Karpas-422 (cell line): ENCODE results near the gene DNAJB6. TPM values are rescaled to one million over a fixed set of nuclear protein-coding genes. Genes with fewer than 3 reads are reported as not detected.

Experiments used
- DNase-seq: peaks from one replicate; pipeline ENCODE4 v3.0.0-alpha.2; 2015
- H2AFZ ChIP-seq: fragments of 200-600 bp; sonication (generic); 2 replicates; pipeline ENCODE4 v1.6.1; 2014; ENCODE audit warnings: antibody characterized with exemption, low read length, mixed read lengths
- H3K27ac ChIP-seq: fragments of 200-600 bp; sonication (generic); 2 replicates; pipeline ENCODE4 v1.5.1; 2014; ENCODE audit warnings: mild to moderate bottlenecking, low read length, moderate library complexity
- H3K27me3 ChIP-seq: fragments of 200-600 bp; sonication (generic); 2 replicates; pipeline ENCODE4 v1.6.1; 2014; ENCODE audit warnings: low read length, mixed read lengths
- H3K36me3 ChIP-seq: fragments of 200-600 bp; sonication (generic); 2 replicates; pipeline ENCODE4 v1.6.1; 2014; ENCODE audit warnings: low read length, mixed read lengths; ENCODE audit not compliant: insufficient read depth
- H3K4me1 ChIP-seq: fragments of 200-600 bp; sonication (generic); 2 replicates; pipeline ENCODE4 v1.6.1; 2014; ENCODE audit warnings: mild to moderate bottlenecking, low read length, mixed read lengths
- H3K4me2 ChIP-seq: fragments of 200-600 bp; sonication (generic); 2 replicates; pipeline ENCODE4 v1.6.1; 2014; ENCODE audit warnings: low read length, low read depth, mild to moderate bottlenecking; ENCODE audit not compliant: poor library complexity, severe bottlenecking
- H3K4me3 ChIP-seq: fragments of 200-600 bp; sonication (generic); 2 replicates; pipeline ENCODE4 v1.5.1; 2014; ENCODE audit warnings: mild to moderate bottlenecking, antibody characterized with exemption, low read length, mixed read lengths
- H3K79me2 ChIP-seq: fragments of 200-600 bp; sonication (generic); 2 replicates; pipeline ENCODE4 v1.6.1; 2014; ENCODE audit warnings: mild to moderate bottlenecking, low read length, mixed read lengths
- H3K9ac ChIP-seq: fragments of 200-600 bp; sonication (generic); 2 replicates; pipeline ENCODE4 v1.6.0; 2014; ENCODE audit warnings: low read length
- H3K9me2 ChIP-seq: fragments of 200-600 bp; sonication (generic), shearing (Covaris generic); replicated peaks from 2 replicates; pipeline ENCODE4 v1.6.0; 2014; ENCODE audit warnings: mild to moderate bottlenecking, low read length, moderate library complexity; ENCODE audit not compliant: insufficient read depth
- H3K9me3 ChIP-seq: fragments of 300-700, 200-600 bp; sonication (generic); 2 replicates; pipeline ENCODE4 v1.6.1; 2014; ENCODE audit warnings: low read length, mixed read lengths
- H4K20me1 ChIP-seq: fragments of 200-600 bp; sonication (generic); 2 replicates; pipeline ENCODE4 v1.6.1; 2014; ENCODE audit warnings: mild to moderate bottlenecking, antibody characterized with exemption, low read length, low read depth; ENCODE audit not compliant: insufficient read depth
- total RNA-seq: library from RNA; depleted of rRNA; stranded (reverse); fragments of >200 nt; shearing (Covaris generic); gene quantifications from 2 replicates; pipeline ENCODE4 v1.2.3, GENCODE V29; 2014; ENCODE audit warnings: low replicate concordance

DNAJB6 gene
- total RNA-seq, 1 experiment from 2014 or later, result 54.5 TPM

DNA sequence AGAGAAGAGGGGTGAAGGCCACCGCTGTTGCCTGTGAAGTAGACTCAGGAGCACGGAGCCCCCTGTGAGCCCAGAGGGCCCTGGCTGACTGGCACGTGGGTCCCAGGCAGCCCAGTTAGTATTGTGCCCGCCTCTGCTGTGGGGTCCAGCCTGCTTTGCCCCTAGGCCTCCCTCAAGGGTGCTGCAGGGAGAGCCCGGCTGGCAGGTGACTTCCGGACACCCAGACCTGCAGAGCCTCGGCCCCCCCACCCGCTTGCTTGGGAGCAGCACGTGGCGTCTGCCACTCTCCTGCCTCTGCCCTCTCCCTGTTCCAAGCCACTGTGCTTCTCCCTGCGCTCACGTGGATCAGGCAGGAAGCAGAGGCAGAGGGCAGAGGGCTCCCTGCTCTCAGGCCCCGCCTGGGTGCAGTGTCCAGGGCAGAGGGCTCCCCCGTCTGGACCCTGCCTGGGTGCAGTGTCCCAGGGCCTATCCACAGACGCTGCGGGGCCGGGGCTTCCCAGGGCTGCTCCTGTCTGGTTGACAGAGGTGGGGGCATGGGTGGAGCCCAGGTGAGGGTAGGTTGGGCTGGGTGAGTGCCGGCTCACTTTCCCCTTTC lies 88.4 kb downstream of the DNAJB6 start:
- no peaks in the 10 kb centered on the region for H4K20me1 ChIP-seq
- H3K4me3 ChIP-seq, result no peak overlapping the region
- no peaks in the 10 kb centered on the region for H3K4me1 ChIP-seq
- no peak for DNase-seq
- H3K4me2 ChIP-seq, result no peak overlapping the region
- no peak overlapping the region for H2AFZ ChIP-seq
- H3K27ac ChIP-seq, result no peak overlapping the region
- no peaks in the 10 kb centered on the region for H3K27me3 ChIP-seq
- no peaks in the 10 kb centered on the region for H3K79me2 ChIP-seq
- no peaks in the 10 kb centered on the region for H3K9me3 ChIP-seq
- no peak overlapping the region for H3K9ac ChIP-seq
- H3K9me2 ChIP-seq, result no peaks in the 10 kb centered on the region
- no peaks in the 10 kb centered on the region for H3K36me3 ChIP-seq

DNA sequence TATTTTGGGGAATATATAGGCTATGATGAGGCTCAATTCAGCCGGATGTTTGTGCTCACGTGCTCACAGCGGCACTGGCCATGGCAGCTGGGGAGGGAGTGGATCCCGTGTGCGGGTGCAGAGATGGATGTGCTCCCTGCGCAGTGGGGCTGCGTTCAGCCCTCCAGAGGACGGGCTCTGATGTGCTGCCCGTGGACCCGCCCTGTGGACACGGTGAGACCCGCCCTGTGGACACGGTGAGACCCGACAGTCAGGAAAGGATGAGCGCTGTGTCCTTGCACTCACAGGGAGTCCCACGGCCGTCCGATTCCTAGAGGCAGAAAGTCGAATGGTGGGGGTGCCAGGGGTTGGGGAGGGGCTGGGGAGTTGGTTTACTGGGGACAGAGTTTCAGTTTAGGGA lies 89.0 kb downstream of the DNAJB6 start:
- Histone ChIP-seq H3K27ac (no peak overlapping the region), H3K9me2 (no peaks in the 10 kb centered on the region), H3K9me3 (no peaks in the 10 kb centered on the region), H3K9ac (no peak overlapping the region), H3K4me3 (no peak overlapping the region), H2AFZ (no peak overlapping the region), H3K4me1 (no peaks in the 10 kb centered on the region), H4K20me1 (no peaks in the 10 kb centered on the region), H3K27me3 (no peaks in the 10 kb centered on the region), H3K36me3 (no peaks in the 10 kb centered on the region), H3K79me2 (no peaks in the 10 kb centered on the region), H3K4me2 (no peak overlapping the region)
- no peak for DNase-seq

DNA sequence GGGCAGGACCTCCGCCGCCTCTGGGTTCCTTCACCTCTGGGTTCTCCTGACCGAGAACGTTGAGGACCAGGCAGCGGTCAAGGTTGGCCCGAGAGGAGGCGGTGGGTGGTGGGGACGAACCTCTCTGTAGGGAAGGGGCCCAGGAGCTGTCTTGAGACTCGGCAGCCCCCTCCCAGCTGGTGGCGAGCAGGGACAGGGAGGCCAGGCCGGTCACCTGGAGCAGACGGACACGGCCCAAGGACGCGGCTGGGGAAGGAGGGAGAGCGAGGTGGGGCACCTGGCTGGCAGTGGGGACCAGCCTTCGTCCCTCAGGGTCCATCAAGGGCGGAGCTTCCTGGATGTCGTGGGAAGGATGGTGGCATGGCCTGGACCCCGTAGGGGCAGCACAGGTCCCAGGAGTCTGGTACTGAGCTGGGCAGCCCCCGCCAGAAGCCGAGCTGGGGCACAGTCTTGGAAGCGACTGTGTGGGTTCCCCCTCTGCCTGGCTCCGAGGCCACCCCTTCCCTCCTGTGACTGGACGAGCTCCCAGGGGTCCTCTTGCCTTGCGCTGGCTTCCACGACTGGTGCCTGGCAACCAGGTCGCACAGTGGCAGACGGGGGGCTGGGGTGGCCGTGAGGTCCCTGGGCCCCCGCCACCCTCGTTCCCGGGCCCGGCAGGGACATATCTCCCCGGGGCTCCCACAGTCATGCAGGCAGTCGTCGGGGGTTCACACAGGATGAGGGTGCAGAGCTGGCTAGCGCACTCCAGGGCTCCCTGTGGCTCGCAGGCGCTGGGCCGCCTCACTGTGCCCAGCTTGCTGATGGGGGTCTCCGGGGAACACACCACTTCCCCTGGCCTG lies 89.9 kb downstream of the DNAJB6 start:
- H3K4me2 ChIP-seq, result no peak overlapping the region

DNA sequence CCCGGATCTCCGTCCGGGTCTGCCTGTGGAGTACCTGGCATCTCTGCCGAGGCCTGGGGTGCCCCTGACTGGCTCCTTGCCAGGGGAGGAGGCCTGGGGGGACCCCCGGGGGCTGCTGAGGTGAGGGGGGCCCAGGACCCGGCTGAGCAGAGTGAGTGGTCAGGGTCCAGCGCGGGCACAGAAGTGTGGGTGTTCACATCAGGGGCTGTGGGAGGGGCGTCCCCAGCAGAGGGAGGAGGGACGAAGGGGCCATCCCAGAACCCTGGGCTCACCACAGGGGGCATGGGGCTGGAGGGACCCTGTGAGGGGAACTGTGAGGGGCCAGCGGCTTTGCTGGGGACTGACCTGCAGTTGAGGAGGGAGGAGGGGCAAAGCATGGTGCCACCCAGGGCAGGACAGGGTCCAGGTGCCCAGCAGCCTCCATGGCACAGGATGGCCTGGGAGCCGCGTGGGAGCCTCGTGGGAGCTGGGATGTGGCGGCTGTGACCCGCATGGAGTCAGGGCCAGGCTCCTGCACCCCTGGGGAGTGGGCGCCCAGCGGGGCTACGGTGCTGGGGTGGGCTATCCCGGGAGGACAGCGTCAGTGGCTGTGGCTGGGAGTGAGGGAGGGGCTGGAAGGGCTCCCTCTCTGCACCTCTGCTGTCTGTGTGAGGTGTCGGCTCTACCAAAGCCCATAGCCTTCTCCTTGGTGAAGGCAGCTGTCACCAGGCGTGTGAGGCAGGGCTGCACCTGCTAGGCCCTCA lies 91.2 kb downstream of the DNAJB6 start:
- H3K9ac ChIP-seq, result no peak overlapping the region
- no peak overlapping the region for H2AFZ ChIP-seq
- H3K9me3 ChIP-seq, result no peaks in the 10 kb centered on the region
- H3K36me3 ChIP-seq, result no peaks in the 10 kb centered on the region
- no peaks in the 10 kb centered on the region for H3K9me2 ChIP-seq
- no peaks in the 10 kb centered on the region for H3K4me1 ChIP-seq
- no peaks in the 10 kb centered on the region for H3K27me3 ChIP-seq
- H3K27ac ChIP-seq, result no peak overlapping the region
- no peak overlapping the region for H3K4me2 ChIP-seq
- no peak overlapping the region for H3K4me3 ChIP-seq
- no peaks in the 10 kb centered on the region for H4K20me1 ChIP-seq
- no peaks in the 10 kb centered on the region for H3K79me2 ChIP-seq
- DNase-seq, result no peak

More for the DNA sequence above, 89.9 kb downstream of the DNAJB6 start:
- Histone ChIP-seq H3K36me3 (no peaks in the 10 kb centered on the region), H2AFZ (no peak overlapping the region), H4K20me1 (no peaks in the 10 kb centered on the region), H3K27ac (no peak overlapping the region), H3K9ac (no peak overlapping the region), H3K4me3 (no peak overlapping the region), H3K27me3 (no peaks in the 10 kb centered on the region), H3K79me2 (no peaks in the 10 kb centered on the region), H3K9me2 (no peaks in the 10 kb centered on the region), H3K9me3 (no peaks in the 10 kb centered on the region), H3K4me1 (no peaks in the 10 kb centered on the region)
- DNase-seq, result no peak

DNA sequence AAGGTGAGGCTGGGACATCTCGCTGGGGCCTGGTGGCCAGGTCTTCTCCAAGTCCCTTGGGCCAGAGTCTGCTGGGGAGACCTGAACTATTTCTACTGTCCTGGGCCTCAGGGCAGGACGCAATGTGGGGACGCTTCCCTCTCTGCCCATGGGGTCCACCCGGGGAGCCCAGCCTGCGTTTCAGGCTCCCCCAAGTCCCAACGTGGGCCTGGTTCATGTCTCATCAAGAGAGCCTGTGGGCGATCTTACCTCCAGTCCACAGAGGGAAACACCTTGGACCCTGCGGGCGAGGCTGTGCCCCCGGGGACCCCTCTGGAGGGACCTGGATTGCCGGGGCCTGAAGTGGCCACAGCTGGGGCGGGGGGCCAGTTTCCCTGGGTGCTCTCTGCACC lies 91.7 kb downstream of the DNAJB6 start:
- Histone ChIP-seq H3K4me3 (no peak overlapping the region), H3K4me1 (no peaks in the 10 kb centered on the region), H3K79me2 (no peaks in the 10 kb centered on the region), H2AFZ (no peak overlapping the region), H3K36me3 (no peaks in the 10 kb centered on the region), H3K9ac (no peak overlapping the region), H3K9me2 (no peaks in the 10 kb centered on the region), H3K27ac (no peak overlapping the region), H3K9me3 (no peaks in the 10 kb centered on the region), H3K27me3 (no peaks in the 10 kb centered on the region), H3K4me2 (no peak overlapping the region), H4K20me1 (no peaks in the 10 kb centered on the region)
- no peak for DNase-seq

DNA sequence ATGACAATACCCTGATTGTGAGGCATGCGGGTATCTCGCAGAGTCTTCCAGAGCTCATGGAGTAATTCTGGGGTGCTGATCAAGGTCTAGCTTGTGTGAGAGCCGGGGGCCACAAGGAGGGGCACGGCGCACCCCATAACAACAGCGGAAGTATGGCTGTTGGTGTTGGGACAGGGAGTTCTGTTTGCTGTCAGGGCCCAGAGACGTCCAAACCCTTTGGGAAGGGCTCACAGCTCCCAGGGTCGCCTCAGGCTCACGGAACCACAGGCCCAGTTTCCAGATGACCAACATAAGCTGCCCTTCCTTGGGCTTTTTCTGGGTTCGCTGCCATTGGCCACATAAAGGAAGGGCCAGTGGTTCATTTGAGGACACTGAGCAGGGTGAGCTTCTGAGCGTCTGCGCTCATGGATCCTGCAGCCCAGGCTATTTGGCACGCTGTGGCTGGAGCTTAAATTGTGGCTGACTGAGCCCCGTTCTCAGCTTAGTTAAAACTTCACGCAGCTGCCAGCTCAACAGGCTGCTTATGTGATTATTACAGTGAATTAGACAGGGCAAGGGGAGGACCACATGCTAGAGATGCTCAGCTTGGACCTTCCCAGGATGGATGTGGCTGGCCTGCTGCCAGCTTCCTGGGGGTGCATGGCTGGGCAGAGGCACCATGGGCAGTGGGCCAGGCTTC lies 92.3 kb downstream of the DNAJB6 start:
- no peak for DNase-seq
- Histone ChIP-seq H3K9ac (no peak overlapping the region), H3K4me3 (no peak overlapping the region), H3K27ac (no peak overlapping the region), H2AFZ (no peak overlapping the region), H3K4me2 (no peak overlapping the region), H3K79me2 (no peaks in the 10 kb centered on the region), H3K36me3 (no peaks in the 10 kb centered on the region), H3K9me3 (no peaks in the 10 kb centered on the region), H3K4me1 (no peaks in the 10 kb centered on the region; the same call in 1 of the 2 replicates), H3K9me2 (no peaks in the 10 kb centered on the region), H3K27me3 (no peaks in the 10 kb centered on the region), H4K20me1 (no peaks in the 10 kb centered on the region)

DNA sequence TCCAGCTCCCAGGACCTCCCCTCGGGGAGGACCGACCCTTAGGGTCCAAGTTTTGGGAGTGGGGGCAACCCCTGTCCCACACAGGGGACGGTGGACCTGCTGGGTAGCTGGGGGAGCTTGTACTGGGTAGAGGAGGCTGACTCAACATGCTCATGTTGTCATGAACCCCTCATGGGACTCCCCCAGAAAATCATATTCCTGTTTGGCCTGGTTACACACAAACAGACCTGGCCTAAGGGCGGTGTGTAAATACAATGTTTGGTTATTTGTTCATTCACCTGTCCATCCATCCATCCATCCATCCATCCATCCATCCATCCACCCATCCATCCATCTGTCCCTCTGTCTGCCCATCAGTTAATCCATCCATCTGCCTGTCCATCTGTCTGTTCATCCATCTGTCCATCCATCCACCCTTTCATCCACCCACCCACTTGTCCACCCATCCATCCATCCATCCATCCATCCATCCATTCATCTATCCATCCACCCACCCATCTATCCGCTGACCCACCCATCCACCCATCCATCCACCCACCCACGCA lies 92.9 kb downstream of the DNAJB6 start:
- no peaks in the 10 kb centered on the region for H3K27me3 ChIP-seq
- H3K27ac ChIP-seq, result no peak overlapping the region
- no peak overlapping the region for H2AFZ ChIP-seq
- no peaks in the 10 kb centered on the region for H3K36me3 ChIP-seq
- no peaks in the 10 kb centered on the region for H4K20me1 ChIP-seq
- no peaks in the 10 kb centered on the region for H3K79me2 ChIP-seq
- H3K4me1 ChIP-seq, result no peaks in the 10 kb centered on the region; the same call in 1 of the 2 replicates
- H3K9ac ChIP-seq, result no peak overlapping the region
- H3K9me3 ChIP-seq, result no peaks in the 10 kb centered on the region
- H3K4me3 ChIP-seq, result no peak overlapping the region
- no peak overlapping the region for H3K4me2 ChIP-seq
- no peak for DNase-seq
- no peaks in the 10 kb centered on the region for H3K9me2 ChIP-seq
